Stimulated activated CD4-positive, alpha-beta T cell treated with anti-CD3 and anti-CD28 coated beads, TNF-alpha, amount 100 ng/mL, for 24 hours (primary cell): ENCODE results near the gene TMEM253.

Experiments used
- DNase-seq, 3 experiments: peaks; one replicate each; pipeline ENCODE4 v3.0.0-alpha.2; 2020; ENCODE audit warnings: low read depth in 3 of 3

TMEM253 gene

DNA sequence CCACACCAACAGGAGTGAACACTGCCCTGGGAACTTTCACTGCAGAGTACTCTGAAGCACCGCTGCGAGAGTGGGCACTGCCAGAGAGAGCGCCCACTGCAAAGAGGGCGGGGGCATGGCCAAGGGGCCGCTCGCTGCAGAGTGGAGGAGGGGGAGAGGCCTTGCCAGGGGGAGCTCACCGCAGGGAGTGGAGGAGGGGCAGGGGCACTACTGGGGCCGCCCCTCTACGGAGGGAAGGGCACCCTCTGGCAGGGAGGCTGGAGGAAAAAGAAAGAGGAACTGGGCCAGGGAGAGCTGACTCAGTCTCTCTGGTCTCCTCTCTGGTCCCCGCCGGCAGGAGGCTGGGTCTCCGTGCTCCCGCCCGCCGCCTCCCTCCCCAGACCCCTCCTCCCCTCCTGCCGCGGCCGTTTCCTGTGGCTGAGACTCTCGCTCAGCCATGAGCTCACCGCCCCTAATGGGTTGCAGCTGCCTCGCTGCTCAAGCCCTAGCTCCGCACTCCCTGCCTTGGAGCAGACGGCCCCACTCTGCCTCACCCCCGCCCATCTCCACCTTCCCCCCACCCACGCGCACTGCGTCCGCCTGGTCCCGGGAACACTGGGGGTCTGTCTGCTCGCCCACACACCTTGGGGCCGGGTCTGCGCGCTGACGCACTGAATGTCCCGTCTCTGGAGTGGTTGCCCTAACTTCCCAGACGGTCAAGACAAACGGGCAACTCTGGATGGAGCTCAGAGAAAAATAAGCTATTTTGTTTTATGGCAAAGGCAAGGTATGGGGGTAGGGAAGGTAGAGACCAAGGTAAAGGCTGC lies 29.4 kb upstream of the TMEM253 start:
- DNase-seq: peak in 1 of 3 experiments; percentile 57

DNA sequence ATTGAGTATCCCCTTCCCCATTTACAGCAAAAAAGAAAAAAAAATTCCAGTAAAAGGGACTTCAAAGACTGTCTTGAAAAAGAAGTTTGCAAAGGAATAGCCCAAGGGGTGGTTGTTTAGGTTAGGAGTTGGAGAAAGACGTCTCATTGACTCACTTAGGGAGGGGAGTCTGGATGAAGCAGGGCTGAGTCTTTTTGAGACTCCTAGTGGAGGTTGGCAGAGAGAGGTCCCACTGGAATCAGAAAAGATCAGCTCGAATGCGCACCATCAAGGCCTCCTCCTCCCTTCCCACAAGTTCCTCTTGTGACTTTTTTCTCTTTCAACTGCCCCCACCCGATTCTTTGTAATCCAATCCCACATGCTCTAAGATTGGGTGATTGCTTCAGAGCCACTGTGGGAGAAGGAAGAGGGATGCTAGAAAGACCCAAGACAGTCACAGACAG lies 28.8 kb upstream of the TMEM253 start:
- no peak for DNase-seq

DNA sequence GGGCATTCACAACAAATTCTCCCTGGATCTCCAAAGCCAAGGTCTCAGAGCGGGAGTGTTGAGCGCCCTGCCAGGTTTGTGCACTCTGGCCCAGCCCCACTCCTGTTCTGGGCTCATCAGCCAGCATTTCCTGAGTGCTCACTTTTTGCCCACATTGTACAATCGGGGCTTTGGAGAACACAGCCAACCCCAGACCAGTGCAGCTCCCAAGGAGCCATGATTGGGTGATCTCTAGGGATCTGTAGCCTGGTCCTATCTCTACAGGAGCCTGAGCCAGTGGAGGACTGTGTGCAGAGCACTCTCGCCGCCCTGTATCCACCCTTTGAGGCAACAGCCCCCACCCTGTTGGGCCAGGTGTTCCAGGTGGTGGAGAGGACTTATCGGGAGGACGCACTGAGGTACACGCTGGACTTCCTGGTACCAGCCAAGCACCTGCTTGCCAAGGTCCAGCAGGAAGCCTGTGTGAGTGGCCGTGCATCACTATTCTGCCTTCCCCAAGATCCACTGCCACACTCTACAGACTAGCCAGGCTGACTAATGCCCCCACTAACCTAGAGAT lies 28.0 kb upstream of the TMEM253 start:
- no peak for DNase-seq

DNA sequence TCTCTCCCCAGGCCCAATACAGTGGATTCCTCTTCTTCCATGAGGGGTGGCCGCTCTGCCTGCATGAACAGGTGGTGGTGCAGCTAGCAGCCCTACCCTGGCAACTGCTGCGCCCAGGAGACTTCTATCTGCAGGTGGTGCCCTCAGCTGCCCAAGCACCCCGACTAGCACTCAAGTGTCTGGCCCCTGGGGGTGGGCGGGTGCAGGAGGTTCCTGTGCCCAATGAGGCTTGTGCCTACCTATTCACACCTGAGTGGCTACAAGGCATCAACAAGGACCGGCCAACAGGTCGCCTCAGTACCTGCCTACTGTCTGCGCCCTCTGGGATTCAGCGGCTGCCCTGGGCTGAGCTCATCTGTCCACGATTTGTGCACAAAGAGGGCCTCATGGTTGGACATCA lies 26.9 kb upstream of the TMEM253 start:
- DNase-seq: no peak

DNA sequence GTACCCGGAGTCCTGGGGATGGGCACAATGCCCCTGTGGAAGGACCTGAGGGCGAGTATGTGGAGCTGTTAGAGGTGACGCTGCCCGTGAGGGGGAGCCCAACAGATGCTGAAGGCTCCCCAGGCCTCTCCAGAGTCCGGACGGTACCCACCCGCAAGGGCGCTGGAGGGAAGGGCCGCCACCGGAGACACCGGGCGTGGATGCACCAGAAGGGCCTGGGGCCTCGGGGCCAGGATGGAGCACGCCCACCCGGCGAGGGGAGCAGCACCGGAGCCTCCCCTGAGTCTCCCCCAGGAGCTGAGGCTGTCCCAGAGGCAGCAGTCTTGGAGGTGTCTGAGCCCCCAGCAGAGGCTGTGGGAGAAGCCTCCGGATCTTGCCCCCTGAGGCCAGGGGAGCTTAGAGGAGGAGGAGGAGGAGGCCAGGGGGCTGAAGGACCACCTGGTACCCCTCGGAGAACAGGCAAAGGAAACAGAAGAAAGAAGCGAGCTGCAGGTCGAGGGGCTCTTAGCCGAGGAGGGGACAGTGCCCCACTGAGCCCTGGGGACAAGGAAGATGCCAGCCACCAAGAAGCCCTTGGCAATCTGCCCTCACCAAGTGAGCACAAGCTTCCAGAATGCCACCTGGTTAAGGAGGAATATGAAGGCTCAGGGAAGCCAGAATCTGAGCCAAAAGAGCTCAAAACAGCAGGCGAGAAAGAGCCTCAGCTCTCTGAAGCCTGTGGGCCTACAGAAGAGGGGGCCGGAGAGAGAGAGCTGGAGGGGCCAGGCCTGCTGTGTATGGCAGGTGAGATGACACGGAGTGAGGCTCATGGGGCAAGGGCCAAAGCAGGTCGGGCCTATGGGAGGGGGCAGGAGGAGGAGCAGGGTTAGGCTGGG lies 26.2 kb upstream of the TMEM253 start:
- no peak for DNase-seq

DNA sequence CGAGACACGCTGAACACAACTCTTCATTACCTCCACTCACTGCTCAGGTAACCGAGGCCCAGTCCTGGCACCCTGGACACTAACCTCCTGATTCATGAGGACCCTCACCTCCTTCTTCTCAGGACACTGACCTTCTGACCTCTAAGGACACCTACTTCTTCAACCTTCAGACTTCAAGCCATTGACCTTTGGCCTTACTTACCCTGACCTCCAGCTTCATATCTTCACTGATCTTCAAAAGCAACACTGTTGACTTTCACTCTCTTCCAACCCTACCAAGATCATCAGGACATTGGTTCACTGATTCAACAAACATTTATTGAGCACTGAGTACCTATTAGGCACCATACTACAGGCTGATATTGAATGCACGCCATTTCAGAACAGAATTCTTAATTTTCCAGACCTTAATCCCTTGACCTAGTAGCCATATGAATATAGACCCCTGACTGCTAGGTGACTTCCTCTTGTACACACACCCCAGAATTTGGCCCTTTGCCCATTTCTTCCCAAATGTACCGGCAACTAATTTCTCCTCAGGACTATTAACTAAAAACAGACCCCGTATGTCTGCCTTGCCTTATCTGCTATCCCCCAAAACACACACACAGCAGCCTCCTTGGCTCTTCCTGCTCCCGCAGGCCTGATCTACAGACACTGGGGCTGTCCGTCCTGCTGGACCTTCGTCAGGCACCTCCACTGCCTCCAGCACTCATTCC lies 25.0 kb upstream of the TMEM253 start:
- no peak for DNase-seq

DNA sequence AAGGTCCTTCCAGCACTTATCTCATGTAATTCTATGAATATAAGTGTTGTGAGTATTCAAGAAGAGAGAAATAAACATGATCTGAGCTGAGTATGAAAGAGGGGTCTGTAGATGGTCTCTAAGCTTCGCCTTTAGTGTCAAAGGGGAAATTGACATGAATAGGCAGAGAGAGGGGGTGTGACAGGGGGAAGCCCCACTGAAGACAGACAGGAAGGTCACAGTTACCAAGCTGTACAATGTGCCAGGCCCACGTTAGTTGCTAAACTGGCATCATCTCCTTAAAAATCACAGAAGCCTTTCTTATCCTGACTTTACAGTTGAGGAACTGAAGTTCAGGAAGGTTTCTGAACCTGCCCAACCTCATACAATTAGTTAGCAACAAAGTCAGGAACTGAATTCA lies 23.2 kb upstream of the TMEM253 start:
- DNase-seq: no peak

DNA sequence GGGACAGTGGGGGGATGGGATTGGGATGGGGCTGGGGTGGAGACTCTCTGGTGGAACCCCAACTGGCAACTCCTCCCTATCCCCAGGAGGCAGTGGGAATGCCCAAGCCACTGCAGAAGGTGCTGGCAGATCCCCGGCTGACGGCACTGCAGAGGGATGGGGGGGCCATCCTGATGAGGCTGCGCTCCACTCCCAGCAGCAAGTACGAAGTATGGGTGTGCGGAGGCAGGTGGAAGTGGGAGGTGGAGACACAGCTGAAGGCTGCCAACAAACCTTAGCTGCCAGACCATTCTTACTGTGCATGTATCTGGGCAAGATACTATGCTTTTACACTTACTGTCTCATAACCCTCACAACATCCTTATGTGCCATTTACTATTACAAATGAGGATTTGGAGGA lies 22.6 kb upstream of the TMEM253 start:
- DNase-seq: no peak

DNA sequence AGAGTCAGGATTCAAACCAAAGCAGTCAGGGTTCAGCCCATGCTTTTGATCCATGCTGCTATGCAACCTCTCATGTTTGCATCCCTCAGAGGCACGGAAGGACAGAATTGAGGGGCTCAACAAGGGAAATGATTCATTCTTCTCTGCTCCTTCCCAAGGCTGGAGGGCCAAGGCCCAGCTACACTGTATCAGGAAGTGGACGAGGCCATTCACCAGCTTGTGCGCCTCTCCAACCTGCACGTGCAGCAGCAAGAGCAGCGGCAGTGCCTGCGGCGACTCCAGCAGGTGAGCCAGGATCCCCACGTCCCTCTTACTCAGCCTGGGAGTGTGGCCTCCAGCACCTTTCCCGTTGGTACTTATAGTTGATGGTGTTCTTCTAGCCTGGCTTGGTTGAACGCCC lies 22.1 kb upstream of the TMEM253 start:
- DNase-seq: no peak

DNA sequence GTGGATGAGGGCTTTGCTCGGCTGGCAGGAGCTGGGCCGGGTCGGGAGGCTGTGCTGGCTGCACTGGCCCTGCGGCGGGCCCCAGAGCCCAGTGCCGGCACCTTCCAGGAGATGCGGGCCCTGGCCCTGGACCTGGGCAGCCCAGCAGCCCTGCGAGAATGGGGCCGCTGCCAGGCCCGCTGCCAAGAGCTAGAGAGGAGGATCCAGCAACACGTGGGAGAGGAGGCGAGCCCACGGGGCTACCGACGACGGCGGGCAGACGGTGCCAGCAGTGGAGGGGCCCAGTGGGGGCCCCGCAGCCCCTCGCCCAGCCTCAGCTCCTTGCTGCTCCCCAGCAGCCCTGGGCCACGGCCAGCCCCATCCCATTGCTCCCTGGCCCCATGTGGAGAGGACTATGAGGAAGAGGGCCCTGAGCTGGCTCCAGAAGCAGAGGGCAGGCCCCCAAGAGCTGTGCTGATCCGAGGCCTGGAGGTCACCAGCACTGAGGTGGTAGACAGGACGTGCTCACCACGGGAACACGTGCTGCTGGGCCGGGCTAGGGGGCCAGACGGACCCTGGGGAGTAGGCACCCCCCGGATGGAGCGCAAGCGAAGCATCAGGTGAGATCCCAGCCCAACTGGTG lies 19.2 kb upstream of the TMEM253 start:
- DNase-seq: no peak

DNA sequence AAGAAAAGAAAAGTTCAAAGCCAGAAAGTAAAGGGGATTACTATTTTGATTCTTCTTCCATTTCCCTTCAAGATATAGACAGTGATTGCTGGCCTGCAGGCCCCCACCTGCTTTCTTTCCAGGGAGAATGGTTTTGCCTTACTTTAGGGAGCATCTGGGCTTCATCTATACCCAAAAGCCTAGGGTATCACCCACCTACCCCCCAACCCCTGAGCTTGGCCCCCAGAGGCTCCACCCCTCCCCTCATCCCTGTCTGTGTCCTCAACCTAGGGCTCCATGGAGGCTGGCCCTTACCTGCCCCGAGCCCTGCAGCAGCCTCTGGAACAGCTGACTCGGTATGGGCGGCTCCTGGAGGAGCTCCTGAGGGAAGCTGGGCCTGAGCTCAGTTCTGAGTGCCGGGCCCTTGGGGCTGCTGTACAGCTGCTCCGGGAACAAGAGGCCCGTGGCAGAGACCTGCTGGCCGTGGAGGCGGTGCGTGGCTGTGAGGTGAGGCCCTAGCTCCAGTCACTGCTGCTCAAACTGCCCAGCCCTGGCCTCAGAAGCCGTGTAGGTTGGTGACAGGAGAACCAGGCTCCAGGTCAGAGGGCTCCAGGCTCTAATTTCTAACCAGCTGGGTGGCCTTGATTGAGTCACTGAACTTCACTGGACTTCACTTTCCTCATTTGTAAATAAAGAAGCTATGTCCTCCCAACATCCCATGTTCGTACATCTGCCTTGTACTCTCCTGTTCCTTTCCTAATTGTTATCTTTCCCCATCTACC lies 17.1 kb upstream of the TMEM253 start:
- DNase-seq: no peak

DNA sequence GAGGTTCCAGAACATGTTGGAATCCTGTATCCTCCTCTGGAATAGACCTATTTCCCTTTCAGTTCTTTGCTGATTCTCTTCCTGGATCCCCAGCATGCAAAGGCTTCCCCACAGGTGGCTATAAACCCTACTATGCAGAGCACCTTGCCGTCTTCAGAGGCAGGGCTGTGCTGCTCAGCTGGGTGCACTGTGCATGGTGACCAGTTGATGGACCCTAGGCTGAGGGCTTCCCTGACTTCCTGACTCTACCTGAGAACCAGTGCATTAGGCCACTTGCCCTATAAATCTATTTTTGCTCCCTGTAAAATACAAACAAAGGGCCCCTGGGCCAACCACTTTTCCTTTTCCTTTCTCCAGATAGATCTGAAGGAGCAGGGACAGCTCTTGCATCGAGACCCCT lies 16.5 kb upstream of the TMEM253 start:
- DNase-seq: no peak

DNA sequence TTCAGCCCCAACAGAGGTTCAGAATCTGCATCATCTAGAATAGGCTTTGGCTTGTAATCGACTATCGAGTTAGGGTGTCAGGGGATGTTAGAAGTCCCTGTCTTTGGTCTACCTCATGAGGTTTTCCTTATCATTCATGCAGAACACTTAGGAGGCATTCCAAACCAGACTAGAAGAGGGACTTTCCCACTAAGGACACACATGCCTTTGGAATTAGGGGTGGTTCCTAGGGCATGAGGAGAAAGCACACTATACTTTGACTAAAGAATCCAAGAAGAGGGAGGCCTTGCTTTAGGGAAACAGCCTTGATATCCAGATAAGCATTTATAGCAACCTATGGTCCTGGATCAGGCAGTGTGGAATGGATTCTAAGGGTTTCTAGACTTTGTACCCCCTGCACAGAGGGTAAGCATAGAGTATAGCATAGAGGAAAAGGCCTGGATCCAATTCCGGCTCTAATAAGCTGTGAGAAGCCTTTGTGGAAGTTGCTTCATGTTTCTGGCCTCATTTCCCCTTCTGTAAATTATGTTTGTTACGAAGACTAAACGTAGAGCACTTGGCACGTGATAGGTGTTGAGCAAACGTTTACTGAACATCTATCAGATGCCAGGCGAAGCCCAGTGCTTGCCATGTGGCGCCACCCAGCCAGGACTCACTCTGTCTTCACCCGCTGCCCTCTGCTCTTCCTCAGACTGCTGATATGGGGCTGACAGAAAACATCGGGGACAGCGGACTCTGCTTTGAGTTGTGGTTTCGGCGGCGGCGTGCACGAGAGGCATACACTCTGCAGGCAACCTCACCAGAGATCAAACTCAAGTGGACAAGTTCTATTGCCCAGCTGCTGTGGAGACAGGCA lies 15.6 kb upstream of the TMEM253 start:
- DNase-seq: no peak

DNA sequence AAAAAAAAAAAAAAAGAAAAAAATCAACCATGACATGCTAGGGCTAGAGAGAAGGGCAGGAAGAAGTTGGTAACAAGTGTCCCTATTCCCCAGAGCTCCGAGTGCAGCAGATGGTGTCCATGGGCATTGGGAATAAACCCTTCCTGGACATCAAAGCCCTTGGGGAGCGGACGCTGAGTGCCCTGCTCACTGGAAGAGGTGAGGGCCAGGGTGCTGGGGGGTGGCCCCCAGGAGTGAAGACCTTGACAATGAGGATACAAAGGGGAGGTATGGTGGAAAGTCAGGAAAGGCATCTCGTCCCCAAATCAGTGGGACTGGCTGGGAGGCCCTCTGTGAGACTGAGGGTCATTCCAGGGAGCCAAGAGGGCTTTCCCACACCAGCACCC lies 14.0 kb upstream of the TMEM253 start:
- no peak for DNase-seq

DNA sequence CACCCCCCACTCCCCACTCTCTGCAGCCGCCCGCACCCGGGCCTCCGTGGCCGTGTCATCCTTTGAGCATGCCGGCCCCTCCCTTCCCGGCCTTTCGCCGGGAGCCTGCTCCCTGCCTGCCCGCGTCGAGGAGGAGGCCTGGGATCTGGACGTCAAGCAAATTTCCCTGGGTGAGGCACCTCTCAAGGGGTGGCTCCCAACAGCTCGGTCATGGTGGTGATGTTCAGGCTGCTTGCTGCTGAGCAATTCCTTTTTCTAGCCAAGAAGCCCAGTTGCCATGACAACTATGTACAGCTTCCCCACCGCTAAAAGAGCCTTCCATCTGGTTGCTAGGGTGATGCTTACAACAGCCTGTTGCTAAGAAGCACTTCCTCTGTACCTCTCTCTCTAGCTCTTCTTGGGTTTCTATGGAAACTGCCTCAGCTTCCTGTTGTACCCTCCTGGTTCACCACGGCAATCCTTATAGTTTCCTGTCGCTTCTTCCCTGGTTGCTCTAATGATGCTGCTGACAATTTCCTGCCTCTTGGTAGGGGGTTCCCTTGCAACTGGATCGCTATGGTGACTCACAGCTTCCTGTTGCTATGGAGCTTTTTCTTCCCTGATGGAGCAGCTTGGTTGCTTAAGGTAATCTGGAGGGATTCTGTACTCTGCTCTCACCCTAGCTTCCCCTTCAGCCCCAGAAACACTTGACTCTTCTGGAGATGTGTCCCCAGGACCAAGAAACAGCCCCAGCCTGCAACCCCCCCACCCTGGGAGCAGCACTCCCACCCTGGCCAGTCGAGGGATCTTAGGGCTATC lies 13.4 kb upstream of the TMEM253 start:
- no peak for DNase-seq

DNA sequence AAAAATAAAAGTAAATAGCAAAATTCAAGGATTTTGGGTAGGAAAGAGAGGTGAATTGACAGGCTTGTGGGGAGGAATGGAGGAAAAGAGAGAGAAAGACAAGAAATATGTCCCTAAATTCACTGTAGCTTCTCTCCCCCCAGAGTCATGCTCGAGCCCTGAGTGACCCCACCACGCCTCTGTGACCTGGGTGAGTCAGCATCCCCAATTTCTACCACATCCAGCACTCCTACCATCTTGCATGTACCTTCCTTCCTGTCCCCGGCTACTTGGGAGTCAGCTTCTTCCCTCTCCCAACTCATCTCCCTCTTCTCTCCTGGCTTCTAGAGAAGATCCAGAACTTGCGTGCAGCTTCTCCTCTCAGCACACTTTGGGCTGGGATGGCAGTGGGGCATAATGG lies 12.2 kb upstream of the TMEM253 start:
- DNase-seq: no peak

DNA sequence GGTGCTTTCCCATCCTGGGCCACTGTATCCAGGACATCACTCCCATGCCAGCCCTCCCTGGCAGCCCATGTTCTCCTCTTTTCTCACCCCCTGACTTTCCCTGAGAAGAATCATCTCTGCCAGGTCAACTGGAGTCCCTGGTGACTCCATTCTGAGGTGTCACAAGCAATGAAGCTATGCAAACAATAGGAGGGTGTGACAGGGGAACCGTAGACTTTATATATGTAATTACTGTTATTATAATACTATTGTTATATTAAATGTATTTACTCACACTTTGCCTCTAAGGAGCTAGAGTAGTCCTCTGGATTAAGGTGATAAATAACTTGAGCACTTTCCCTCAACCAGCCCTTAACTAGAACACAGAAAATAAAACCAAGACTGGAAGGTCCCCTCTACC lies 11.6 kb upstream of the TMEM253 start:
- no peak for DNase-seq

DNA sequence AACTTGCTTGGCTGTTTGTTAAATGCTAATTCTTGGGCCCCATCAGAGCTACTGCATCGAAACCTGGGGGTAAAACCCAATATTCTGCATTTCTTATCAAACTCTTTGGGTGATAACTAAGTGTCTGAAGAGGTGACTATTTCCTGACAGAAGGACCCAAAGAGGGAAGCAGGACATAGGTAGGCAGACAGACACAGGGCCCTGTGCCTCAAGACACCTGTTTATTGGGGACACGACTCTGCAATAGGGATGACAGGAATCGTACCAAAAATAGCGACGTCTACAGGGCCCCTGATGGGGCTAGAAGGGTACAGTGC lies 11.0 kb upstream of the TMEM253 start:
- DNase-seq: no peak
